WTC11 (cell line): Measurements from ENCODE around the gene ARF6. TPM values are rescaled to one million over a fixed set of nuclear protein-coding genes. Genes with fewer than 3 reads are reported as not detected.

ENCODE experiments used
- ATAC-seq: fragments of 200-7000 bp; cut with Tn5 transposase; 2 replicates; pipeline ENCODE4 v1.10.0; 2021; ENCODE audit warnings: mild to moderate bottlenecking, moderate library complexity
- CTCF ChIA-PET: fragments of 300-600 bp; sonication (Branson Sonifier 250); formaldehyde crosslinking; loops from one replicate; lab custom pipeline; 2021; ENCODE audit warnings: antibody characterized with exemption; lab: Charles Lee
- POLR2A ChIA-PET: fragments of 350-600 bp; sonication (Branson Sonifier 250); formaldehyde crosslinking; loops from one replicate; lab custom pipeline; 2021; ENCODE audit warnings: antibody characterized with exemption; lab: Charles Lee
- DNase-seq: peaks from one replicate; pipeline ENCODE4 v3.0.0; 2021; ENCODE audit warnings: low spot score
- H3K27ac Mint-ChIP-seq: 2 replicates; pipeline ENCODE4 v1.8.0; 2021; ENCODE audit warnings: mixed read lengths
- H3K27me3 Mint-ChIP-seq: 2 replicates; pipeline ENCODE4 v1.8.0; 2021; ENCODE audit warnings: low read depth, mild to moderate bottlenecking, moderate library complexity, mixed read lengths
- H3K36me3 Mint-ChIP-seq: 2 replicates; pipeline ENCODE4 v1.8.0; 2021; ENCODE audit warnings: mixed read lengths
- H3K4me1 Mint-ChIP-seq: 2 replicates; pipeline ENCODE4 v1.8.0; 2022; ENCODE audit warnings: mixed read lengths
- H3K4me3 Mint-ChIP-seq: 2 replicates; pipeline ENCODE4 v1.8.0; 2021; ENCODE audit warnings: mild to moderate bottlenecking, moderate library complexity, mixed read lengths
- H3K9me3 Mint-ChIP-seq: 2 replicates; pipeline ENCODE4 v1.8.0; 2021; ENCODE audit warnings: mixed read lengths
- ARID4B ChIP-seq: sonication (generic); formaldehyde crosslinking; IDR thresholded peaks from 2 replicates; pipeline ENCODE4 v1.8.0; 2023; ENCODE audit warnings: missing genetic modification reagents, mild to moderate bottlenecking, borderline replicate concordance
- ATF3 ChIP-seq: sonication (generic); formaldehyde crosslinking; conservative IDR thresholded peaks from 2 replicates; pipeline ENCODE4 v1.8.1; 2022; ENCODE audit warnings: mild to moderate bottlenecking, missing genetic modification reagents
- CBFB ChIP-seq: sonication (generic); formaldehyde crosslinking; IDR thresholded peaks from 2 replicates; pipeline ENCODE4 v1.8.1; 2022; ENCODE audit warnings: mild to moderate bottlenecking, low read depth, missing genetic modification reagents
- E2F1 ChIP-seq: sonication (generic); formaldehyde crosslinking; IDR thresholded peaks from 2 replicates; pipeline ENCODE4 v1.8.0; 2022; ENCODE audit warnings: mild to moderate bottlenecking, missing genetic modification reagents
- ESRRA ChIP-seq: sonication (generic); formaldehyde crosslinking; IDR thresholded peaks from 2 replicates; pipeline ENCODE4 v1.8.1; 2022; ENCODE audit warnings: mild to moderate bottlenecking, missing genetic modification reagents, borderline replicate concordance
- ETV6 ChIP-seq: sonication (generic); formaldehyde crosslinking; IDR thresholded peaks from 2 replicates; pipeline ENCODE4 v1.8.1; 2022; ENCODE audit warnings: mild to moderate bottlenecking, missing genetic modification reagents
- FOXP1 ChIP-seq: sonication (generic); formaldehyde crosslinking; IDR thresholded peaks from 2 replicates; pipeline ENCODE4 v1.8.0; 2022; ENCODE audit warnings: missing genetic modification reagents, mild to moderate bottlenecking, moderate library complexity, borderline replicate concordance
- IRF1 ChIP-seq: sonication (generic); formaldehyde crosslinking; IDR thresholded peaks from 2 replicates; pipeline ENCODE4 v1.8.0; 2023; ENCODE audit warnings: missing genetic modification reagents
- JUN ChIP-seq: sonication (generic); formaldehyde crosslinking; IDR thresholded peaks from 2 replicates; pipeline ENCODE4 v1.8.0; 2023; ENCODE audit warnings: mild to moderate bottlenecking, missing genetic modification reagents
- MXD4 ChIP-seq: fragments of 250-450 bp; sonication (Bioruptor Pico); IDR thresholded peaks from 2 replicates; pipeline ENCODE4 v1.8.0; 2021; ENCODE audit warnings: mild to moderate bottlenecking, moderate library complexity, borderline replicate concordance
- MYBL2 ChIP-seq: sonication (generic); formaldehyde crosslinking; IDR thresholded peaks from 2 replicates; pipeline ENCODE4 v1.8.1; 2023; ENCODE audit warnings: mild to moderate bottlenecking, moderate library complexity, missing genetic modification reagents
- NFATC4 ChIP-seq: fragments of 250-450 bp; sonication (Bioruptor Pico); IDR thresholded peaks from 2 replicates; pipeline ENCODE4 v1.9.0; 2021; ENCODE audit warnings: mild to moderate bottlenecking
- NFE2L1 ChIP-seq: sonication (generic); formaldehyde crosslinking; IDR thresholded peaks from 2 replicates; pipeline ENCODE4 v1.8.1; 2023; ENCODE audit warnings: missing genetic modification reagents
- NFYB ChIP-seq: sonication (generic); formaldehyde crosslinking; conservative IDR thresholded peaks from 2 replicates; pipeline ENCODE4 v1.8.0; 2022; ENCODE audit warnings: low read depth, missing genetic modification reagents
- RELA ChIP-seq: sonication (generic); formaldehyde crosslinking; IDR thresholded peaks from 2 replicates; pipeline ENCODE4 v1.8.1; 2022; ENCODE audit warnings: missing genetic modification reagents, mild to moderate bottlenecking, borderline replicate concordance
- SOX15 ChIP-seq: fragments of 250-450 bp; sonication (Bioruptor Pico); IDR thresholded peaks from 2 replicates; pipeline ENCODE4 v1.9.0; 2021; ENCODE audit warnings: mild to moderate bottlenecking
- ZNF219 ChIP-seq: sonication (generic); formaldehyde crosslinking; IDR thresholded peaks from 2 replicates; pipeline ENCODE4 v1.8.0; 2023; ENCODE audit warnings: missing genetic modification reagents, mild to moderate bottlenecking, borderline replicate concordance
- ZNF425 ChIP-seq: fragments of 250-450 bp; sonication (Bioruptor Pico); conservative IDR thresholded peaks from 2 replicates; pipeline ENCODE4 v1.9.0; 2021; ENCODE audit warnings: mild to moderate bottlenecking
- ZNF532 ChIP-seq: fragments of 250-450 bp; sonication (Bioruptor Pico); IDR thresholded peaks from 2 replicates; pipeline ENCODE4 v1.9.0; 2021; ENCODE audit warnings: mild to moderate bottlenecking, borderline replicate concordance
- ZSCAN18 ChIP-seq: fragments of 250-450 bp; sonication (Bioruptor Pico); IDR thresholded peaks from 2 replicates; pipeline ENCODE4 v2.1.2; 2022; ENCODE audit warnings: mild to moderate bottlenecking, moderate library complexity
- total RNA-seq: library from RNA; stranded (reverse); gene quantifications from 3 replicates; pipeline ENCODE4 v1.2.3, GENCODE V29; 2021

Gene ARF6
- total RNA-seq, 1 experiment from 2014 or later: 55.9 TPM

- peaks cover 28% of the 10 kb centered on the region for H3K36me3 Mint-ChIP-seq
- peaks cover 10% of the 10 kb centered on the region for H3K4me1 Mint-ChIP-seq
- DNase-seq (no peak), ATAC-seq (no peak)
- ChIA-PET CTCF (interaction anchor here (0.8 to 2.7 kb wide), 12 partner anchors 10 to 380 kb away, joined by 3 to 86 read pairs (median 3); partner anchors contain the start of genes DNAAF2, KLHDC1, RPS29 and SOS2), POLR2A (interaction anchor here (1.2 to 1.9 kb wide), 3 partner anchors 11 to 228 kb away, joined by 3 to 22 read pairs (median 6); partner anchors contain the start of gene KLHDC2)
- no peaks in the 10 kb centered on the region for H3K27me3 Mint-ChIP-seq
- H3K9me3 Mint-ChIP-seq: no peaks in the 10 kb centered on the region
- peak overlapping the region; percentile 95 for H3K4me3 Mint-ChIP-seq
- TF ChIP-seq ZNF532 (CRISPR knock-in tag) (no peak), NFATC4 (CRISPR knock-in tag) (no peak), SOX15 (no peak), RELA (CRISPR knock-in tag) (no peak), ATF3 (CRISPR knock-in tag) (no peak), ZNF219 (CRISPR knock-in tag) (no peak), JUN (CRISPR knock-in tag) (no peak), NFYB (no peak), ETV6 (CRISPR knock-in tag) (no peak), NFE2L1 (CRISPR knock-in tag) (no peak), IRF1 (CRISPR knock-in tag) (no peak), E2F1 (CRISPR knock-in tag) (no peak), ESRRA (CRISPR knock-in tag) (no peak), ZNF425 (CRISPR knock-in tag) (no peak), CBFB (no peak), ARID4B (no peak), FOXP1 (no peak), ZSCAN18 (CRISPR knock-in tag) (no peak), MYBL2 (CRISPR knock-in tag) (no peak), MXD4 (no peak)
- H3K27ac Mint-ChIP-seq: peak overlapping the region; percentile 60; the same call in 1 of the 2 replicates
Observed at GRCh38 chr14:49851813-49852212, 41.1 kb upstream of the ARF6 start.
